ENCODE data around the gene KL.

The KL gene

GRCh38 chr13:33015241-33015668, 968 bp upstream of the KL start:
- Mint-ChIP-seq H3K4me3 (peak overlapping the region; percentile 74), H3K27ac (no peak overlapping the region), H3K36me3 (ENCODE audit: low read depth) (no peaks in the 10 kb centered on the region), H3K27me3 (peaks cover 70% of the 10 kb centered on the region), H3K9me3 (no peaks in the 10 kb centered on the region), H3K4me1 (ENCODE audit: low read depth) (peaks cover 12% of the 10 kb centered on the region)

DNA sequence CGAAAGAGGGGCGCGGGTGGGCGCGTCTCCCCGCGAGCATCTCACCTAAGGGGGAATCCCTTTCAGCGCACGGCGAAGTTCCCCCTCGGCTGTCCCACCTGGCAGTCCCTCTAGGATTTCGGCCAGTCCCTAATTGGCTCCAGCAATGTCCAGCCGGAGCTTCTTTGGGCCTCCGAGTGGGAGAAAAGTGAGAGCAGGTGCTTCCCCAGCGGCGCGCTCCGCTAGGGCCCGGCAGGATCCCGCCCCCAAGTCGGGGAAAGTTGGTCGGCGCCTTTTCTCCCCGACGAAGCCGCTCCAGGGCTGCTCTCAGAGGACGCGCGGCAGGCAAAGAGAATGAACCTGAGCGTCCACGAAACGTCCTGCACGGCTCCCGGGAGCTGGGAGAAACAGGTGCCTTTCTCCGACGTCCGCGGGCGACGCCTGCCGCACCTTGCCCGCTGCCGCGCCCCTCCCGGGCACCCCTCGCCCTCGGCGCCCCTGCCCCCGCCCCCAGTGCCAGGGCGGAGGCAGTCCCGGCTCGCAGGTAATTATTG, 366 bp upstream of the KL start:
- H3K27ac Mint-ChIP-seq = no peak overlapping the region
- no peaks in the 10 kb centered on the region for H3K36me3 Mint-ChIP-seq (ENCODE audit: low read depth)
- H3K4me1 Mint-ChIP-seq (ENCODE audit: low read depth) = peaks cover 12% of the 10 kb centered on the region
- H3K9me3 Mint-ChIP-seq = no peaks in the 10 kb centered on the region
- H3K4me3 Mint-ChIP-seq = peak overlapping the region; percentile 74
- peaks cover 71% of the 10 kb centered on the region for H3K27me3 Mint-ChIP-seq

DNA sequence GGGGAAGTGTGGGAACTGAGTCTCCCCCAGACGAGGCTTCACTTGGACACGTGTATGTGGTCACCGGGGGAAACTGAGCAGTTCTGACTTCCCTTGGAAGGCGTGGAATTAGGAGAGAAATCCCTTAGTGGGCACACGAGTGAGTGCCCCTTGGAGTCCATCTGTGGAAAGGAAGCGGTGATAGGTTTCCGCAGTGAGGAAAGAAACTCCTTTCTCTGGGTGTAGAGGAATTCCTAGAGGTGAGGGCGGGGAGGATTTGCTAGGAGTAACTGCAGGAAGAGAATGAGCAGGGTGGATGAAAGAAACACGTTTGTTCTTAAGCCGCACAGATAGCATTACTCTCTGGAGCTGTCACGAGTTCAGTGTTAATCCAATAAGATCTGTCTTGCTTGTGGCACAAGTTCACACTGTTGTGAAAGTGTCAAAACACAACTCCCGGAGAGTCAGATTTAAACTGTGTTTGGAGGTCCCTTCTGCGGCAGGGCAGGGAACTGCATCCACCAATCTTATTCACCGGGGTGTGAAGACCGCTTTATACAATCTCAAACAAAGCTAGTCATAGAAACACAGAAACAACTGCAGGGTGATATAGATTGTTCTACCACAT, 1.2 kb downstream of the KL start:
- Mint-ChIP-seq H3K27ac (peak overlapping the region; percentile 28), H3K4me3 (peak overlapping the region; percentile 66)

GRCh38 chr13:33018886-33019285, 2.7 kb downstream of the KL start:
- H3K36me3 Mint-ChIP-seq (ENCODE audit: low read depth) = no peaks in the 10 kb centered on the region
- H3K4me1 Mint-ChIP-seq (ENCODE audit: low read depth) = peaks cover 12% of the 10 kb centered on the region
- H3K27me3 Mint-ChIP-seq = peaks cover 63% of the 10 kb centered on the region
- no peak overlapping the region for H3K27ac Mint-ChIP-seq
- no peak overlapping the region for H3K4me3 Mint-ChIP-seq
- H3K9me3 Mint-ChIP-seq = no peaks in the 10 kb centered on the region

More for the DNA sequence above, 1.2 kb downstream of the KL start:
- H3K4me1 Mint-ChIP-seq (ENCODE audit: low read depth) = peaks cover 12% of the 10 kb centered on the region
- no peaks in the 10 kb centered on the region for H3K9me3 Mint-ChIP-seq
- no peaks in the 10 kb centered on the region for H3K36me3 Mint-ChIP-seq (ENCODE audit: low read depth)
- H3K27me3 Mint-ChIP-seq = peaks cover 65% of the 10 kb centered on the region

DNA sequence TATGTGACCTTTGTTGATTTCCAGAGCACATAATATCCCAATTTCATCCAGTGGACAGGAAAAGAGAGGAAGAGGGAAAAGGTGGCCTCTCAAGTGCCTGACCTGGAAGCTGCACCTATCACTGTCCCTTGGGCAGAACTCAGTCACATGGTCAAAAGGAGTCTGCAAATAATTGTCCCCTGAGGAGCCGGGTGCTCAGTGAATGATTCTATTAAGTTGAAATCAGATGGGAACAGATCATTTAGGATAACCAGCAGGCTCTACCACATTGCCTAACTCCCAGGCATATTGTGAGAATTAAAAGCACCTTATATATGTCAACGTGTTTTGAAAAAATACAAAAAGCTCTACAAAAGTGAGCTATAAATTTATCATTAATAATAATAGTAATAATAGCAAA, 6.8 kb downstream of the KL start:
- H3K27me3 Mint-ChIP-seq = peaks cover 43% of the 10 kb centered on the region
- H3K4me1 Mint-ChIP-seq (ENCODE audit: low read depth) = no peaks in the 10 kb centered on the region
- H3K27ac Mint-ChIP-seq = no peak overlapping the region
- H3K4me3 Mint-ChIP-seq = no peak overlapping the region
- no peaks in the 10 kb centered on the region for H3K9me3 Mint-ChIP-seq
- no peaks in the 10 kb centered on the region for H3K36me3 Mint-ChIP-seq (ENCODE audit: low read depth)

DNA sequence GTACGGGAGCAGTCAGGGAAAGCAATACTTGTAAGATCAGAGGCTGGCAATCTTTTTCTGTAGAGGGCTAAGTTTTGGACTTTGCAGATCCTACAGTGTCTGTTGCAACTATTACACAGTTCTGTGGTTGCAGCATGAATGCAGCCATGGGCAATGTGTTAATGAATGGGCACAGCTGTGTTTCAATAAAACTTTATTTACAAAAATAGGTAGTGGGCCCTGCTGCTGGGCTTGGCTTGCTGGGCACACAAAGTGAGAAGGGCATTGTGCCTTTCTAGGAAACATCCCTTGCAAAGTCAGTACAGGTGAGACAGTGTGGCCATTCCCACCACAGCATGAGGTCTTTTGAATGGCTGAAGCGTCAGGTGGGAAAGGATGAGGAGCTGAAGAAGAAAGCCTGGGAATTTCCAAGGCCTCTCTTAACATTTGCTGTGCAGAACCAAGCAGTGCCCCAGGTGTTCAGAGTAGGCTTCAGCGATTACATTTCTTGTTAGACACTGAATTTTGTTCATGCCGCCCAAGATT, 9.1 kb downstream of the KL start:
- Mint-ChIP-seq H3K36me3 (ENCODE audit: low read depth) (no peaks in the 10 kb centered on the region), H3K4me3 (no peak overlapping the region), H3K4me1 (ENCODE audit: low read depth) (no peaks in the 10 kb centered on the region), H3K27me3 (peaks cover 30% of the 10 kb centered on the region), H3K9me3 (no peaks in the 10 kb centered on the region), H3K27ac (no peak overlapping the region)

GRCh38 chr13:33026489-33027152, 10.4 kb downstream of the KL start:
- H3K9me3 Mint-ChIP-seq = no peaks in the 10 kb centered on the region
- H3K27me3 Mint-ChIP-seq = peaks cover 33% of the 10 kb centered on the region
- no peak overlapping the region for H3K4me3 Mint-ChIP-seq
- no peaks in the 10 kb centered on the region for H3K4me1 Mint-ChIP-seq (ENCODE audit: low read depth)
- H3K36me3 Mint-ChIP-seq (ENCODE audit: low read depth) = no peaks in the 10 kb centered on the region
- no peak overlapping the region for H3K27ac Mint-ChIP-seq

GRCh38 chr13:33028620-33029019, 12.4 kb downstream of the KL start:
- H3K27me3 Mint-ChIP-seq = peaks cover 44% of the 10 kb centered on the region
- peaks cover 13% of the 10 kb centered on the region for H3K4me1 Mint-ChIP-seq (ENCODE audit: low read depth)
- peaks cover 5% of the 10 kb centered on the region for H3K36me3 Mint-ChIP-seq (ENCODE audit: low read depth)
- peaks cover 4% of the 10 kb centered on the region for H3K9me3 Mint-ChIP-seq
- H3K27ac Mint-ChIP-seq = no peak overlapping the region
- H3K4me3 Mint-ChIP-seq = no peak overlapping the region

- Mint-ChIP-seq H3K9me3 (peaks cover 12% of the 10 kb centered on the region), H3K4me3 (no peak overlapping the region), H3K36me3 (ENCODE audit: low read depth) (peaks cover 9% of the 10 kb centered on the region), H3K27me3 (peaks cover 40% of the 10 kb centered on the region), H3K27ac (no peak overlapping the region), H3K4me1 (ENCODE audit: low read depth) (peaks cover 18% of the 10 kb centered on the region)
Observed at GRCh38 chr13:33031277-33031676, 15.1 kb downstream of the KL start.

GRCh38 chr13:33032037-33032625, 15.9 kb downstream of the KL start:
- H3K4me3 Mint-ChIP-seq = no peak overlapping the region
- peaks cover 9% of the 10 kb centered on the region for H3K36me3 Mint-ChIP-seq (ENCODE audit: low read depth)
- no peak overlapping the region for H3K27ac Mint-ChIP-seq
- H3K9me3 Mint-ChIP-seq = peaks cover 12% of the 10 kb centered on the region
- peaks cover 40% of the 10 kb centered on the region for H3K27me3 Mint-ChIP-seq
- H3K4me1 Mint-ChIP-seq (ENCODE audit: low read depth) = peaks cover 18% of the 10 kb centered on the region

DNA sequence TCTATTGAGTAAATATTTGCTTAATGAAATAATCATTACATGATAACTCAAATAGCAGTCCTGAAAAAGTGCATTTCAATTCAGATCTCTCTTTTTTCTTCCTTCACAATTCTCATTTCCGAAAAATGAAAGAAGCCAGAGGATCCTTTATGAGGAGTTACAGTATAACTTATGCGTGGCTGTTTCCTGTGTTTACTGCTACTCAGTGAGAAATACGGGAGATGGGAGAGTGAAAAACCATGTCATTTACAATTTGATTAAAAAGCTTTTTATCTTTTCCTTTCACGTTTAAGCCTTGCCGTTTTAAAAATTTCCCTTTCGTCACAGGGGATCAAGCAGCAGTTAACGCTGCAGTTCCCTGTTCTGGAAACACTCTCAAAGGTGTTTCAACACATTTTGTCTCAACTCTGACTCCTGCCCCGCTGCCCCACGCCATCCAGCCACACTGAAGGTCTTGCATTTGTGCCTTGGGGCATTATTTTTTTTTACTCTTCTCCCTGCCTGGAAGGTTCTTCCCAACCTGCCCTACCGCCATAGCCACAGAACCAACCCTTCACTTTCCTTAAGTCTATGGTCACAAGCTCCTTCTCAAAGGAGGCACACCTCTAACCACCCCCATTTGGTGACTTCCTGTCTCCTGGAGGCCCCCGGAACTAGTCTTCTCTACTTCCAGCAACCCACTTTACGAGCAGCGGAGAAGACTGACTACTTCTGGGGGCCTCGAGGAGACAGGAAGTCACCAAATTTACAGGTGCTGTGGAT, 17.0 kb downstream of the KL start:
- Mint-ChIP-seq H3K9me3 (peaks cover 12% of the 10 kb centered on the region), H3K4me1 (ENCODE audit: low read depth) (peaks cover 18% of the 10 kb centered on the region), H3K36me3 (ENCODE audit: low read depth) (peaks cover 9% of the 10 kb centered on the region), H3K4me3 (peak overlapping the region; percentile 82), H3K27ac (peak overlapping the region; percentile 93), H3K27me3 (peaks cover 40% of the 10 kb centered on the region)

- Mint-ChIP-seq H3K4me3 (peak overlapping the region; percentile 82), H3K36me3 (ENCODE audit: low read depth) (peaks cover 9% of the 10 kb centered on the region), H3K27ac (no peak overlapping the region), H3K4me1 (ENCODE audit: low read depth) (peaks cover 18% of the 10 kb centered on the region), H3K27me3 (peaks cover 39% of the 10 kb centered on the region), H3K9me3 (peaks cover 12% of the 10 kb centered on the region)
Observed at GRCh38 chr13:33033986-33034385, 17.8 kb downstream of the KL start.

DNA sequence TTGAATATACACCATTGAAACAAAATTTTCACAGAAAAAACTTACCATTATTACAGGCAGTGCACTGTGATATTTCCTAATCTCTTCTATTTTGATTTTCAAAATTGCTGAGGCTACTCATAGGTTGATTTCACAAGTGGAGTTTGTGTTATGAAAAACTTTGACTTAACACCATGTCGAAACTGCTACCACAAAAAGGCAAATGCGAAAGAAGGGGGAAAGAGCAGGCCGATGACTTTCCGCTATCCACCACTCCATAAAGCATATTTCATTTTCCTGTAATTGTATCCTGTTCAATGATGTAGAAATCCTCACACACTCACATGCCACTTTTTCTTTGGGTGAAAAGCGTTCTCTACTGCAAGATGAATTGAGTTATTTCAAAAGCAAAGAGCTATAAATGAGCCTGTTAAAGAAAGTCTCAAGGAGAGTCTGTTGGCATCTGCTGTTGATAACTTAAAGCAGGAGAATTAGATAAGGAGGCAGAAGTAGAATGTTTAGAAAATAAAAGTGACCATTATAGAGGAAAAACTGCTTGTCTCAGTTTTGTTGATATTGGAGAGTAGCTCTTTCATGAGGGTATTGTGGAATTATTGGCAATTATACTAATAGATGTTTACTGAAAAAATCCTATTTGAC, 18.8 kb downstream of the KL start:
- Mint-ChIP-seq H3K27ac (no peak overlapping the region), H3K4me3 (no peak overlapping the region), H3K4me1 (ENCODE audit: low read depth) (peaks cover 18% of the 10 kb centered on the region), H3K36me3 (ENCODE audit: low read depth) (peaks cover 9% of the 10 kb centered on the region), H3K9me3 (peaks cover 12% of the 10 kb centered on the region), H3K27me3 (peaks cover 43% of the 10 kb centered on the region)

DNA sequence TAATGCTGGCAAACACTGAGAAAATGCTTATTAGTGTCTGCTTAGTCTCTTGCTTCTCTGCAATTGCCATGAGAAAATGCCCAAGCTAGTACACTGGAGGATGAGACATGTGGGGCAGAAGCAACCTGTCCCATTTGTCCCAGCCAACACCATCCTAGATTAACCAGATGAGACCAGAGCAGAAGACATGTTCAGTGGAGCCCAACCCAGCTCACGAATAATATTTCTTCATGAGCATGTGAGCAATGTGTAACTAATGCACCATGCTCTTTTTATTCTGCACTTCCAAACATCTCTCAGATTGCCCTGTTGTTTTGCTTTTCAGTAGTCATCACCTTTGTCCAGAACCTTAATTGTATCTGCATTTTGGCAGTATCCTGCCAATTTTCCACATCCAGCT, 21.4 kb downstream of the KL start:
- Mint-ChIP-seq H3K4me3 (no peak overlapping the region), H3K27me3 (peaks cover 21% of the 10 kb centered on the region), H3K36me3 (ENCODE audit: low read depth) (peaks cover 9% of the 10 kb centered on the region), H3K4me1 (ENCODE audit: low read depth) (peaks cover 14% of the 10 kb centered on the region), H3K9me3 (peaks cover 12% of the 10 kb centered on the region), H3K27ac (no peak overlapping the region)
